Activated T-cell treated with anti-CD3 and anti-CD28 coated beads, Interleukin-2, amount 50 U/mL, for 24 hours (primary cell): ENCODE data around the gene DLGAP5.

ENCODE experiments used
- DNase-seq: peaks from one replicate; pipeline ENCODE4 v3.0.0-alpha.2; 2020
- H3K27ac Mint-ChIP-seq: 2 replicates; pipeline ENCODE4 v1.8.0; 2020; ENCODE audit warnings: mild to moderate bottlenecking, mixed read lengths
- H3K27me3 Mint-ChIP-seq: 2 replicates; pipeline ENCODE4 v1.8.0; 2020; ENCODE audit warnings: mixed read lengths
- H3K36me3 Mint-ChIP-seq: 2 replicates; pipeline ENCODE4 v1.8.0; 2020; ENCODE audit warnings: low read depth, mixed read lengths
- H3K4me1 Mint-ChIP-seq: 2 replicates; pipeline ENCODE4 v1.8.0; 2020; ENCODE audit warnings: low read depth, mixed read lengths
- H3K4me3 Mint-ChIP-seq: 2 replicates; pipeline ENCODE4 v1.8.0; 2020; ENCODE audit warnings: mild to moderate bottlenecking, moderate library complexity, mixed read lengths
- H3K9me3 Mint-ChIP-seq: 2 replicates; pipeline ENCODE4 v1.8.0; 2020; ENCODE audit warnings: mixed read lengths

DLGAP5 gene

GRCh38 chr14:55200651-55201050 is 9.3 kb upstream of the DLGAP5 start:
- Mint-ChIP-seq H3K27ac (no peak overlapping the region), H3K9me3 (no peaks in the 10 kb centered on the region), H3K36me3 (no peaks in the 10 kb centered on the region), H3K27me3 (peaks cover 3% of the 10 kb centered on the region), H3K4me3 (no peak overlapping the region), H3K4me1 (no peaks in the 10 kb centered on the region)
- no peak for DNase-seq

DNA sequence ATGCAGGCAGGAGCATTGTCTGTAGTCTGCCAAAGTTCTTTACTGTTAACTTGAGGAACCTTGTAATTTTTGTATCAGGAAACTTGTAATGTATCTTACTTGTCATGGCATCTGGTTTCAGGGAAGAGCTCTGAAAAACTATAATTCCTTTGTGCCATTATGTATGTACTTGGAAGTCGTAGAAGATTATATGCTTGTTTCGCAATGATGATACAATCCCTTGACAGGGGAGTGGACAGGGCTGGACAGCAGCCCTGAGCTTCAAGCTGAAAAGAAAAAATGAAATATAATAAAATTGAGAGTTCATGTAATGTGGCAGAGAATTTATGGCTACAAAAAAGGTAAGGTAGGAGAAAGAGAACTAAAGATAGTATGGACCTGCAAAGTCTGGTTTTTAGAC is 7.4 kb upstream of the DLGAP5 start:
- H3K27ac Mint-ChIP-seq: no peak overlapping the region
- peaks cover 3% of the 10 kb centered on the region for H3K27me3 Mint-ChIP-seq
- H3K9me3 Mint-ChIP-seq: no peaks in the 10 kb centered on the region
- no peak for DNase-seq
- no peak overlapping the region for H3K4me3 Mint-ChIP-seq
- H3K4me1 Mint-ChIP-seq: no peaks in the 10 kb centered on the region
- H3K36me3 Mint-ChIP-seq: no peaks in the 10 kb centered on the region

GRCh38 chr14:55194656-55195355 is 3.4 kb upstream of the DLGAP5 start:
- Mint-ChIP-seq H3K27ac (no peak overlapping the region), H3K9me3 (no peaks in the 10 kb centered on the region), H3K27me3 (no peaks in the 10 kb centered on the region), H3K36me3 (peaks cover 9% of the 10 kb centered on the region), H3K4me3 (no peak overlapping the region), H3K4me1 (peaks cover 20% of the 10 kb centered on the region)
- DNase-seq: no peak

DNA sequence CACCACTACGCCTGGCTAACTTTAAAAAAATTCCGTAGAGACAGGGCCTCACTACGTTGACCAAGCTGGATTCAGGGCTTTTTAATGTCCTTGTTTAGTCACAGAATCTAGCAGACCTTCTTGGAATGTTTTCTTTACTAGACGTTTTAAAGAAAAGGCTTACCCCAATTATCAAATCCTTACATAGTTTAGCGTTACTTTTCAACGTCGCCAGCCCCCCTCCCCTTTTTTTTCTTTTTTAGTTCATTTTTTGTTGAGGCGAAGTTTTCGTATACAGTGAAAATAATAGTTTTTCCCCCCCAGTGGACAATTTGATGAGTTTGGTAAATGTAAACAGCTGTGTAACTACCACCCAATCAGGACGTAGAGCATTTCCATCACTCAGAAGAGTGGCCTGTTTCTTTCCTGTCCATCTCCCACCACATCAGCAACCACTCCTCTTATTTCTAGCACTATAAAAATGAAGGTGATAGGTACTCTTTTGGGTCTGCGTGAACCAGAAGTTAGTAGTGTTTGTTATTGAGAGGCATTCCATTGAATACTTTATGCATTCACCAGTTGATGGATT is 753 bp upstream of the DLGAP5 start:
- H3K4me1 Mint-ChIP-seq: peaks cover 31% of the 10 kb centered on the region
- H3K9me3 Mint-ChIP-seq: no peaks in the 10 kb centered on the region
- peak overlapping the region; percentile 100 for H3K4me3 Mint-ChIP-seq
- no peaks in the 10 kb centered on the region for H3K27me3 Mint-ChIP-seq
- H3K27ac Mint-ChIP-seq: peak overlapping the region; percentile 94
- H3K36me3 Mint-ChIP-seq: peaks cover 11% of the 10 kb centered on the region
- DNase-seq: no peak

GRCh38 chr14:55190906-55191202 is 531 bp downstream of the DLGAP5 start:
- H3K36me3 Mint-ChIP-seq: peaks cover 11% of the 10 kb centered on the region
- no peak for DNase-seq
- peak overlapping the region; percentile 94 for H3K27ac Mint-ChIP-seq
- H3K4me1 Mint-ChIP-seq: peaks cover 31% of the 10 kb centered on the region
- peak overlapping the region; percentile 100 for H3K4me3 Mint-ChIP-seq
- no peaks in the 10 kb centered on the region for H3K9me3 Mint-ChIP-seq
- H3K27me3 Mint-ChIP-seq: no peaks in the 10 kb centered on the region

DNA sequence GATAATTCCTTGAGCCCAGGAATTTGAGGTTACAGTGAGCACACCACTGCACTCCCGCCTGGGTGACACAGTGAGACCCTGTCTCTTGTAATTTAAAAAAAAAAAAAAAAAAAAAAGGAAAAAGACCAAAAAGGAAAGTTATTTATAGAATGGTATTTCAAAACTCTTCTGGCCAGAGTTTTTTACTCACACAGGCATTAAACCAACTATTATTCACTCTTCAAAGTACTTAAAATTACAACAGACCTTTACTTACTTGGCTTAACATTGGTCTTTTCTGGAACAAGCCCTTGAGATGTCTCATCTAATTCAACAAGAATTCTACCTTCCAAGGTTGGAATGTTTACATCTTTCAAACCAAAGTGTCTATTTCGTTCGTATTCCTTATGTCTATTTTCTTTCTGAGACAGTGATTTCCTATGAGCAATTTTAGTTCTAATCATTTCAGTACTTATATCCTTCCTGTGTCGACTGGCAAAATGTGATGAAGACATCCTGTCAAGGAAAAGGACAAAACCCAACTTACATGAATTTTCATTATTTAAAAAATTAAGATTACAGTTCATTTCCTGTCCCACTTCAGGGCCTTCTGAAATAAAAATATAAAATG is 2.6 kb downstream of the DLGAP5 start:
- H3K9me3 Mint-ChIP-seq: no peaks in the 10 kb centered on the region
- no peaks in the 10 kb centered on the region for H3K27me3 Mint-ChIP-seq
- peaks cover 11% of the 10 kb centered on the region for H3K36me3 Mint-ChIP-seq
- DNase-seq: no peak
- no peak overlapping the region for H3K4me3 Mint-ChIP-seq
- no peak overlapping the region for H3K27ac Mint-ChIP-seq
- H3K4me1 Mint-ChIP-seq: peaks cover 31% of the 10 kb centered on the region

GRCh38 chr14:55180434-55180833 is 11.0 kb downstream of the DLGAP5 start:
- Mint-ChIP-seq H3K9me3 (no peaks in the 10 kb centered on the region), H3K27me3 (no peaks in the 10 kb centered on the region), H3K36me3 (peaks cover 51% of the 10 kb centered on the region), H3K4me1 (peaks cover 5% of the 10 kb centered on the region), H3K27ac (no peak overlapping the region), H3K4me3 (no peak overlapping the region)
- no peak for DNase-seq

GRCh38 chr14:55180006-55180405 is 11.4 kb downstream of the DLGAP5 start:
- H3K36me3 Mint-ChIP-seq: peaks cover 52% of the 10 kb centered on the region
- no peak overlapping the region for H3K4me3 Mint-ChIP-seq
- no peak overlapping the region for H3K27ac Mint-ChIP-seq

DNA sequence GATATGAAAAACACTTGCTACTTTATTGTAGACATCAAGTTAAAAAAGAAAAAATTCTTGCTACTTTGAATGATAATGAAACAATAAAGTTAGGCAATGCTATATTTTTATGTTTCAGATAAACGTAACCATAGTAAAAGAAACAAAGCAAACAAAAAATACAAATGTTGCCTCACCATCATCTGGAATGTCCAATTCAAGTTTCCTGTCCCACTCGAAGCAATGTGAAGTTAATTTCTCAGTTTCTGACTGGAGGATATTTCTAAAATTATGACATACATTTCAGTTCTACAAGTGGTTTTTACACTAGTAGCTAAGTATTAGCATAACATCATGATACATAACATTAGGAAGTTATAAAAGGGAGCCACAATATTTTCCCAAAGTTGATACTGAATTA is 20.9 kb downstream of the DLGAP5 start:
- Mint-ChIP-seq H3K36me3 (peaks cover 55% of the 10 kb centered on the region), H3K27ac (no peak overlapping the region), H3K9me3 (no peaks in the 10 kb centered on the region), H3K4me3 (no peak overlapping the region), H3K4me1 (no peaks in the 10 kb centered on the region), H3K27me3 (no peaks in the 10 kb centered on the region)
- DNase-seq: no peak

More at GRCh38 chr14:55180006-55180405, 11.4 kb downstream of the DLGAP5 start:
- peaks cover 5% of the 10 kb centered on the region for H3K4me1 Mint-ChIP-seq
- no peaks in the 10 kb centered on the region for H3K9me3 Mint-ChIP-seq
- H3K27me3 Mint-ChIP-seq: no peaks in the 10 kb centered on the region
- DNase-seq: no peak

DNA sequence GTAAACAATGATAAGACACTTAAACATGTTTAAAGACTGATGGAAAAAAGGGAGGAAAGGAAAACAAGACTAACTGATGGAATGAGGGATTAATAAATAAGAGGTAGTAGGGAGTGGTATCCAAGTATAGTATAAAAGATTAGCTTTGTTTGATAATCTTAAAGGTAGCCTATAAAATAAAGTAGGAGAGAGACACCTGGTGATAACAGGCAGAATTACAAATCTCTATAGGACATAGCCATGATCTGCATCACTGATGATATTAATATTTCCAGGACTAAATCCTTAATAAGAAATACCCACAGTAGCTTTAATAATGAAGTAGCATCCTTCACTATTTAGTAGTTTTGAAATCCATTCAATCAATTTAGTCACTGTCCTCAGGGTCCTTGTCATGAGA is 30.4 kb downstream of the DLGAP5 start:
- no peaks in the 10 kb centered on the region for H3K27me3 Mint-ChIP-seq
- no peak overlapping the region for H3K27ac Mint-ChIP-seq
- H3K9me3 Mint-ChIP-seq: no peaks in the 10 kb centered on the region
- H3K4me1 Mint-ChIP-seq: peaks cover 14% of the 10 kb centered on the region
- no peak overlapping the region for H3K4me3 Mint-ChIP-seq
- peaks cover 35% of the 10 kb centered on the region for H3K36me3 Mint-ChIP-seq
- no peak for DNase-seq

GRCh38 chr14:55158412-55158811 is 33.0 kb downstream of the DLGAP5 start:
- Mint-ChIP-seq H3K9me3 (no peaks in the 10 kb centered on the region), H3K4me3 (no peak overlapping the region), H3K27me3 (no peaks in the 10 kb centered on the region), H3K27ac (no peak overlapping the region), H3K36me3 (peaks cover 37% of the 10 kb centered on the region), H3K4me1 (peaks cover 10% of the 10 kb centered on the region)
- no peak for DNase-seq

DNA sequence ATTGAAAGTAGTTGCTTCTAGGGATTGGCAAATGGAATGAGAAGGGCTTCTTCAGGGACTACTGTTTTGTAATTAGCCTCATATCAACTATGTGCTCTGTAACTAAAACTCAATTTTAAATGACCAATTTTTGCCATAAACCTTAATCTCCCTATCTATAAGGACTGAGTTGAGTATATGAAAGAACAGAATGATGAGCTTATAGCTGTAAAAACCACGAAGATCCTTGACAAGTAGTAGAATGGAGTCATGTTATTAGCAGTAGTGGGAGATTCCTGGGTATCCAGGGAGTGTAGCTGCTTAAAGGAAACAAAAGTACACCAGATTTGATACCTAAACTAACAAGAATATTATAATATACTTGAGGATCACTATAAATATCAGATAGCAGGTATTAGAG is 34.3 kb downstream of the DLGAP5 start:
- Mint-ChIP-seq H3K4me1 (peaks cover 10% of the 10 kb centered on the region), H3K27ac (peak overlapping the region; percentile 18), H3K27me3 (no peaks in the 10 kb centered on the region), H3K9me3 (no peaks in the 10 kb centered on the region), H3K4me3 (no peak overlapping the region), H3K36me3 (peaks cover 36% of the 10 kb centered on the region)
- no peak for DNase-seq

- DNase-seq: no peak
- Mint-ChIP-seq H3K4me1 (peaks cover 10% of the 10 kb centered on the region), H3K36me3 (peaks cover 50% of the 10 kb centered on the region), H3K4me3 (no peak overlapping the region), H3K27me3 (no peaks in the 10 kb centered on the region), H3K27ac (no peak overlapping the region), H3K9me3 (no peaks in the 10 kb centered on the region)
Observed at GRCh38 chr14:55153951-55154350, 37.4 kb downstream of the DLGAP5 start.

DNA sequence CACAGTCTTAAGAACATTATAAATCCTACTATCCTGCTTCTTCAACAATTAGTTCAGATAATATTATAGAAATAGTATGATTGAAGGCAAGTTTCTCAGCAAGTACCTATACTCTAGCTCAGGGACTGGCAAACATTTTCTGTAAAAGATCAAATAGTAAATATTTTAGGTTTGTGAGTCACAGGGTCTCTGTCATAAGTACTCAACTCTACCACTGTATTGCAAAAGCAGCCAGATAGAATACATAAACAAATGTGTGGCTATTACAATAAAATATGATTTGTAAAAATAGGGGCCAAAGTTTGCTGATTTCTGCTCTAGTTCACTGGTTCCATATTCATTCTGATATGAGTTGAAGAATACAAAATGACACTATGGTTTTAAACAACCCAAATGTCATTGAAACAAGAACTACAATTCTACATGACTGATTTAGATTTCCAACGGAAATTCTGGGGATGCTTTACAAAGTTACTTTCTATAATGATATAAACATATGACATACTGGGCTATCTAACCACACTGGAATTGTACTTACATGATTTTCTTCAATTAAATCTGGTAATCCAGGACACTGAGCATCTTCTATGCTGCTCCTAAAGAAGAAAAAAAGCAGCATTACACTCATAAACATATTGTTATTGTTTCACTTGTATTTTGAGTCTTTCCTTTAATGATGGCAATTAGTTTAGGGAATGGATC is 39.2 kb downstream of the DLGAP5 start:
- Mint-ChIP-seq H3K9me3 (no peaks in the 10 kb centered on the region), H3K36me3 (peaks cover 48% of the 10 kb centered on the region), H3K27ac (no peak overlapping the region), H3K4me1 (peaks cover 9% of the 10 kb centered on the region), H3K4me3 (no peak overlapping the region), H3K27me3 (no peaks in the 10 kb centered on the region)
- no peak for DNase-seq

- H3K4me1 Mint-ChIP-seq: peaks cover 3% of the 10 kb centered on the region
- no peak overlapping the region for H3K4me3 Mint-ChIP-seq
- no peak overlapping the region for H3K27ac Mint-ChIP-seq
- DNase-seq: no peak
- H3K27me3 Mint-ChIP-seq: no peaks in the 10 kb centered on the region
- no peaks in the 10 kb centered on the region for H3K9me3 Mint-ChIP-seq
- peaks cover 43% of the 10 kb centered on the region for H3K36me3 Mint-ChIP-seq
Observed at GRCh38 chr14:55151601-55152000, 39.8 kb downstream of the DLGAP5 start.
